Activated CD4-positive, alpha-beta memory T cell treated with anti-CD3 and anti-CD28 coated beads, Interleukin-2, amount 10 ng/mL, durations not matched to agents 7 days and 5 days (primary cell): ENCODE data around the gene ADCY3. TPM values are rescaled to one million over a fixed set of nuclear protein-coding genes. Genes with fewer than 3 reads are reported as not detected.

Experiments used
- CTCF ChIA-PET: fragments of 350-600 bp; sonication (Branson Sonifier 250); formaldehyde crosslinking; loops from one replicate; lab custom pipeline; 2021; ENCODE audit warnings: antibody characterized with exemption, inconsistent platforms; lab: Charles Lee
- POLR2A ChIA-PET: fragments of 350-600 bp; sonication (Branson Sonifier 250); formaldehyde crosslinking; loops from one replicate; lab custom pipeline; 2021; ENCODE audit warnings: antibody characterized with exemption; lab: Charles Lee
- DNase-seq: peaks from one replicate; pipeline ENCODE4 v3.0.0-alpha.2; 2020
- H3K27ac Mint-ChIP-seq: one replicate; pipeline ENCODE4 v1.8.0; 2021; ENCODE audit warnings: mild to moderate bottlenecking, mixed read lengths
- H3K27me3 Mint-ChIP-seq: one replicate; pipeline ENCODE4 v1.8.0; 2021; ENCODE audit warnings: mixed read lengths
- H3K36me3 Mint-ChIP-seq: one replicate; pipeline ENCODE4 v1.8.0; 2021; ENCODE audit warnings: low read depth, mixed read lengths
- H3K4me1 Mint-ChIP-seq: one replicate; pipeline ENCODE4 v1.8.0; 2021; ENCODE audit warnings: mixed read lengths
- H3K4me3 Mint-ChIP-seq: one replicate; pipeline ENCODE4 v1.8.0; 2021; ENCODE audit warnings: mild to moderate bottlenecking, mixed read lengths
- H3K9me3 Mint-ChIP-seq: one replicate; pipeline ENCODE4 v1.8.0; 2021; ENCODE audit warnings: mixed read lengths
- total RNA-seq, 2 experiments: library from RNA; stranded (reverse); gene quantifications; one replicate each; pipeline ENCODE4 v1.2.3, GENCODE V29; 2021

Gene ADCY3
- total RNA-seq, 2 experiments from 2014 or later = 55.6 to 58.5 TPM

DNA sequence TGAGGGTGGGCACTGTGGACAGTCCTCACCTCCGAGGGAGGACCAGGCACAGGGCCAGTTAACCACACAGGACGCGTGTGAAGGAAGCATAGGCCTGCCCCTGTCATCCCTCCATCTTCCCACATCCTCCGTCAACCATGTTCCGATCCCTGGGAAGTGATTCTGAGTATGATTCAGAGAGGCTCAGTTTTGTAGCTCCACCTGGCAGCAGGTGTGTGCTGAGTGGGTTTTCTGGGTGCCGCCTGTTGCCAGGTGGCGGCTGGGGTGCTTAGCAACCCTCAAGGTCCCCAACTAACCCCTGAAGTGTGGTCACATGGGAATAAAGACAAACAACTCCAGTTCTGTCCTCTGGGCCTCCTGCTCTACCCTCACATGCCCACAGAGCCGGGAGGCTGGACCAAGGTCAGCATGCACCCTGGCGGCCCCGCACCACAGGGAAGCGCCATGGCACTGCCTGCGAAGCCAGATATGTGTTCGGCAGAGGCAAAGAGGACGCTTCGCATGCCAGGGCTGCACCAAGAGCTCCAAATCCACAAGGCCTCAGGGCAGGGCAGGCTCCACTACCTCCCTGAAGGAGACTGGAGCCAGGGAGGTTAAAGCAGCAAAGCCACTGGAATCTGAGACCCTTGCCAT is 60.0 kb downstream of the ADCY3 start:
- Mint-ChIP-seq H3K4me3 (no peak overlapping the region), H3K4me1 (no peaks in the 10 kb centered on the region), H3K27me3 (no peaks in the 10 kb centered on the region), H3K9me3 (no peaks in the 10 kb centered on the region), H3K36me3 (no peaks in the 10 kb centered on the region), H3K27ac (no peak overlapping the region)
- CTCF ChIA-PET = no interaction called here
- POLR2A ChIA-PET = no interaction called here
- DNase-seq = no peak

DNA sequence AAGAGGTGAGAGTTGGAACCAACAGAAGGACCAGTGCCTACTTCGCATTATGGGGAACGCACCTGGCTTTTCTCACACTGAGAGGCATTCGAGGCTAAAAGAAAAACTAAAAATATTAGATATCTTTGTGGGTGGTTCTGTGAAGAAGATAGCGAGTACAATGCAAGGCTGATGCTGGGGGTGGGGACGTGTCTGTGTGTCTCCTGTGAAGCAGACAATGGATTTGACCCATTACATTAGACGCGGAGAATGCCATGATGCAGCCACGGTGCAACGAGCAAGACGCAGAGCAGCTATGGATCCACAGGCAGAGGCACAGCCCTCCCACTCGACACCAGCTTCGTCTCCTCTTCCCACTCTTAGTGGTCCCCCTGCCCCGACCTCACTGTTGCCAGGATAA is 61.0 kb downstream of the ADCY3 start:
- no peak overlapping the region for H3K27ac Mint-ChIP-seq
- ChIA-PET CTCF (no interaction called here), POLR2A (no interaction called here)
- DNase-seq = no peak
- no peak overlapping the region for H3K4me3 Mint-ChIP-seq
- no peaks in the 10 kb centered on the region for H3K9me3 Mint-ChIP-seq
- H3K36me3 Mint-ChIP-seq = no peaks in the 10 kb centered on the region
- H3K4me1 Mint-ChIP-seq = peaks cover 1% of the 10 kb centered on the region
- no peaks in the 10 kb centered on the region for H3K27me3 Mint-ChIP-seq

DNA sequence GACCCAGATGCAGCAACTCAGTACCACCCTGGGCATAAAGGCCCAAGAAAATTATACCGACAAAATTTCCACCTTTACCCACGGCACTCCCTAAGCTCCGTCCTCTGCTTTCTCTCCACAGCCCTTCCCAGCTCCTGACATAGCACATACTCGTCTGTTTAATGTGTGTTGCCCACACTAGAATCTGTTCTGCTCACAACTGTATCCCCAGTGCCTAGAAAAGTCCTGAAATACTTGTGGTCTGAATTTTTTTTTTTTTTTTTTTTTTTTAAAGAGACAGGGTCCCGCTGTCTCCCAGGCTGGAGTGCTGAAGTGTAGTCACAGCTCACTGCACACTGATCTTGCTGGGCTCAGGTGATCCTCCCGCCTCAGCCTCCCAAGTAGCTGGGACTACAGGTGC is 62.3 kb downstream of the ADCY3 start:
- CTCF ChIA-PET = interaction anchor here (1.1 kb wide), 1 partner anchor 271 kb away, joined by 4 read pairs; no protein-coding TSS in a partner anchor

DNA sequence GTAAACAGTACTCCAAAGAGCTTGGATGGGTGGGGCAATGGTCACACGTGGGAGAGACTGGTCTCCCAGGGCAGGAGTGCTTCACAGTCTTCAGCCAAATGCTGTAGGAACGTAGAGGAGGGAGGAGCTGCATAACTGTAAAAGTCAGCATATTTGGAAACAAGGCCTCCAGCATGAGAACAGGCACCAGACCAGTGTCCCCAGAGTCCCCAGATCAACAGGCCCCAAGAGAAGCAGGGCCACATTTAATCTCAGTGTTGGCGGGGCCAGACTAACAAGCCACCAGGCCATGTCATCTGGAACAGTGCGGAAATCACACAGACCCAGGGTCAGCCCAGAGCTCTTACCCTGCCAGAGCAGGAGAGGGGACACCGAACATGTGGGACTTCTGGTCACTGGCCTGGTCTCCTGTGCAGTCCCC is 63.2 kb downstream of the ADCY3 start:
- Mint-ChIP-seq H3K4me1 (peaks cover 1% of the 10 kb centered on the region), H3K27ac (no peak overlapping the region), H3K27me3 (no peaks in the 10 kb centered on the region), H3K4me3 (no peak overlapping the region), H3K36me3 (peaks cover under 1% of the 10 kb centered on the region), H3K9me3 (no peaks in the 10 kb centered on the region)
- DNase-seq = no peak
- ChIA-PET POLR2A (no interaction called here), CTCF (no interaction called here)

More for the DNA sequence above, 62.3 kb downstream of the ADCY3 start:
- H3K36me3 Mint-ChIP-seq = no peaks in the 10 kb centered on the region
- POLR2A ChIA-PET = no interaction called here
- H3K27ac Mint-ChIP-seq = no peak overlapping the region
- peaks cover 1% of the 10 kb centered on the region for H3K4me1 Mint-ChIP-seq
- DNase-seq = no peak
- no peak overlapping the region for H3K4me3 Mint-ChIP-seq
- no peaks in the 10 kb centered on the region for H3K27me3 Mint-ChIP-seq
- no peaks in the 10 kb centered on the region for H3K9me3 Mint-ChIP-seq

DNA sequence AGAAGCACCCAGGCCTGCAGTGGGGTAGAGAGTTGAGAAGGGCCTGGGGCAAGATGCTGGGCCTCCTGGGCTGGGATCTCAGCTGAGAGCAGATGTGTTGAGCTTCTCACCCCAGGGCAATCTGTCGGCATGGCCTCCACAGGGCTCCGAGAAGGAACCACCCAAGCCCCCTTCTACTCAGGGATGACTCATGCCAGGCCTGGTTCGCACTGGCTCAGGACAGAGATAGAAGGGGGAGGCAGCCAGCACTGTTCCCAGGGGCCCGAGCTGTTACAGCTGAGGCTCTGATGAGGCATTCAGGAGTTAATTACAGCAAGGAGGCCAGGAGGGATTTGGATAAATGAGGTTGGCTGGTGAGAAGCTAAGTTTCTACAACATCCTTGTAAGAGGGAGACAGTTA is 64.3 kb downstream of the ADCY3 start:
- Mint-ChIP-seq H3K9me3 (no peaks in the 10 kb centered on the region), H3K36me3 (peaks cover 5% of the 10 kb centered on the region), H3K4me3 (no peak overlapping the region), H3K4me1 (peaks cover 1% of the 10 kb centered on the region), H3K27ac (no peak overlapping the region), H3K27me3 (no peaks in the 10 kb centered on the region)
- CTCF ChIA-PET = no interaction called here
- POLR2A ChIA-PET = no interaction called here
- DNase-seq = no peak

DNA sequence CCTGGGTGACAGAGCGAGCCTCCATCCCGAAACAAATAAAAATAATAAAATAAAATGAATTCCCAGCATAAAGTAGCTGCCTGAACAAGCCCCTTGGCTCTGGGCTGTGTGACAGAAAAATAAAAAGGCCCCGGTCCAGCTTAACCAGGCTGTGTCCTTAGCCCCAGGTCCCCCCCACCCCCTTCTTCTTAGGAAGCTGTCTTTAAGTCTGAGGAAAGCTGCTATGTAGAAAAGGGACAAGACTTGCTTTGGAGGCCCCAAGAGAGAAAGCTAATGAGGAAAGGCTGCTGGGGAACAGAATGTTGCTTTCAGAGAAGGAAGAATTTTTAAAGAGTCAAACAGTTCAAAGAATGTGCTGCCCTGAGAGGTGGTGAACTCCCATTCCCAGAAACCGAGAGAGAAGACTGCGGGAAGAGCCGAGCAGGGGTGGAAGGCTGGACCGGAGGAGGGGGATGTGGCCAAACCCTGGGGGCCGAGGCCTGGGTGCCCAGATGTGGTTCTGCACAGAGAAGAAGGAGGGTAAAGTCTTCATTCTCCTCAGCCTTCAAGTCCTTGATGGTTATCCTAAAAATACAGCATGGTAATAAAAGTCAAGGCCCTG is 64.9 kb downstream of the ADCY3 start:
- H3K36me3 Mint-ChIP-seq = peaks cover 7% of the 10 kb centered on the region
- H3K9me3 Mint-ChIP-seq = no peaks in the 10 kb centered on the region
- H3K4me1 Mint-ChIP-seq = peaks cover 1% of the 10 kb centered on the region
- DNase-seq = no peak
- H3K27ac Mint-ChIP-seq = no peak overlapping the region
- H3K27me3 Mint-ChIP-seq = no peaks in the 10 kb centered on the region
- ChIA-PET CTCF (no interaction called here), POLR2A (no interaction called here)
- no peak overlapping the region for H3K4me3 Mint-ChIP-seq

DNA sequence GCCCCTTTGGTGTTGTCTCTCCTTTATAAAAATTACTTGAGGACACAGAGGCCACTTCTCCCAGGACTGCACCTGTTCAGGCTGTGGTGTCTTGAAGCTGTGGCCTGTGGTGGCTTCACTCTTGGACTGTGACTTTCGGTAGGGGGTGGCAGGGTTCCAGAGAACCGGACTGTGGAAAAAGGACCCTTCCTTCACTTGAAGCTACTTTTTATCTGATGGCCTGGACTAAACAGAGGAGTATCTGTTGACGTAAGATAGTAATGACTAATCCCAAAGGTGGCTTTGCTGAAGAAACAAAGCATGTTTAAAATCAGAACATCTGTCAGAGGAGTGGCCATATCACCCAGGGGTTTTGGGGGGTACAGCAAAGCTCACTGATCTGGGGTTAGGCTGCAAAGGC is 66.0 kb downstream of the ADCY3 start:
- Mint-ChIP-seq H3K4me3 (no peak overlapping the region), H3K4me1 (peaks cover 1% of the 10 kb centered on the region), H3K27ac (no peak overlapping the region), H3K27me3 (no peaks in the 10 kb centered on the region), H3K36me3 (peaks cover 12% of the 10 kb centered on the region), H3K9me3 (no peaks in the 10 kb centered on the region)
- POLR2A ChIA-PET = no interaction called here
- no peak for DNase-seq
- CTCF ChIA-PET = no interaction called here

DNA sequence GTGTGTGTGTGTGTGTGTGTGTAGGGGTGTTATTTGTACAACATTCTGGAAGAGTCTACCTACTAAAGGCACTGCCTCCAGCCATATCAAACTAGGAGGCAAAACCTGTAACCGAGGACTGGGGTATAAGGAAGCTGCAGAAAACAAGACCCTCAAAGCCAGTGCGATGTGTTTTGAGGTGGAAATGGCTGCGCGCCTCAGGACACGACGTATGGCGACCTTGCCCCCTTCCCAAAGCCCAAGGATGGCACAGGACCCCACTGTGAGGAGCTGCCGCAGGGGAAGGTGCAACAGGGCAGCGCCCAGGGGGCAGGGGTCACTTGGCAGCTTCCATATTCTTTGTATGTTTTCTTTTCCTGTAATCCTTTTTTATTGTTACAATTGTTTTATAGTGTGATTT is 67.0 kb downstream of the ADCY3 start:
- H3K4me1 Mint-ChIP-seq = peaks cover 1% of the 10 kb centered on the region
- POLR2A ChIA-PET = no interaction called here

DNA sequence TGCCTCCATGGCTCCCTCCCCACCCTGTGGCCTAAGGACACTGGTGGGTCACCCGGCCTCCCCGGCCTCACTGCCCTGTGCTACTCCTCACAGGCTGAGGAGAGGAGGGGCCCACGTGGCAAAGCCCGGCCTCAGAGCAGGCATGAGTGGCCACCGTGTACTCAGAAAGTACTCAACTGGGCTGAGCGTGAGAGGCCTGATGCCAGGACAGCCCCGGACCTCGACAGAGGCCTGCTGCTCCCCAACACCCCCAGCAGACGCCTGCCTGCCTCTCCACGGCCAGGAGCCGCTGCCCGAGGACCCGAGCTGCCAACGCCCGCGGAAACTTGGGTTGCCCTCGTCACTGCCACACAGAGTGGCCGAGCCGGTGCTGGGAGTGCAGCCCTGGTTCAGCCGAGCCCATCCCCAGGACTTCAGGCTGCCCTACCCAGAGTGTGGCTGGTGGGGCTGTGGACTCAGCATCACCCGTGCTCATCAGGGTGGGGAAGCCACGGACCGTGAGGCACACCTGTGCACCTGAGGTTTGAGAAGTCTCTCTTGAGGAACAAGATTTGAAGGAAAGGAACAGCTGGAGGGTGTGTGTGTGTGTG is 67.5 kb downstream of the ADCY3 start:
- Mint-ChIP-seq H3K4me3 (no peak overlapping the region), H3K9me3 (no peaks in the 10 kb centered on the region), H3K4me1 (peaks cover 1% of the 10 kb centered on the region), H3K27ac (no peak overlapping the region), H3K36me3 (peaks cover 12% of the 10 kb centered on the region), H3K27me3 (no peaks in the 10 kb centered on the region)
- ChIA-PET POLR2A (no interaction called here), CTCF (no interaction called here)
- DNase-seq = no peak

More for the DNA sequence above, 67.0 kb downstream of the ADCY3 start:
- no peak overlapping the region for H3K27ac Mint-ChIP-seq
- H3K36me3 Mint-ChIP-seq = peaks cover 12% of the 10 kb centered on the region
- no peak overlapping the region for H3K4me3 Mint-ChIP-seq
- H3K27me3 Mint-ChIP-seq = no peaks in the 10 kb centered on the region
- CTCF ChIA-PET = interaction anchor here (0.5 kb wide), 1 partner anchor 142 kb away, joined by 3 read pairs; no protein-coding TSS in a partner anchor
- no peaks in the 10 kb centered on the region for H3K9me3 Mint-ChIP-seq
- DNase-seq = no peak

DNA sequence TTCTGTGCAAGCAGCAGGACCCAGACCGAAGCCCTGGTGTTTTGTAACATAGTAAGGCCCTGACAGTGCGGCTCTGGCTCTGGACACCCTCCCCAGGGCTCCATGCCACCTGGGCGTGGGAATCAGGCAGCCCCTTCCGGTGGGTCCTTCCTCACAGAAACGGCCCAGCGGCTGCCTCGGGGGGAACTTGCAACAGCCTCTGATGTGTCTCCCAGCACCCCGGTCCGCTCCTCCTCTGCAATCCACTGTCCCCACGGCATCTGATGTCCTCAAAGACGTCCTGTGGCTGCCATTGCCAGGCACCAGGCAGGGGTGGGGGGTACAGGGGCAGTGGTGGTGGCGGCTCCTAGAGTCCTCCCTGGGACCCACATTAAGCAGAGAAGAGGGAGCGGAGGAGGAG is 68.0 kb downstream of the ADCY3 start:
- H3K27ac Mint-ChIP-seq = no peak overlapping the region
- H3K4me1 Mint-ChIP-seq = peaks cover 1% of the 10 kb centered on the region
- H3K27me3 Mint-ChIP-seq = no peaks in the 10 kb centered on the region
- CTCF ChIA-PET = no interaction called here
- POLR2A ChIA-PET = no interaction called here
- no peak overlapping the region for H3K4me3 Mint-ChIP-seq
- H3K36me3 Mint-ChIP-seq = peaks cover 16% of the 10 kb centered on the region
- DNase-seq = no peak
- H3K9me3 Mint-ChIP-seq = no peaks in the 10 kb centered on the region

DNA sequence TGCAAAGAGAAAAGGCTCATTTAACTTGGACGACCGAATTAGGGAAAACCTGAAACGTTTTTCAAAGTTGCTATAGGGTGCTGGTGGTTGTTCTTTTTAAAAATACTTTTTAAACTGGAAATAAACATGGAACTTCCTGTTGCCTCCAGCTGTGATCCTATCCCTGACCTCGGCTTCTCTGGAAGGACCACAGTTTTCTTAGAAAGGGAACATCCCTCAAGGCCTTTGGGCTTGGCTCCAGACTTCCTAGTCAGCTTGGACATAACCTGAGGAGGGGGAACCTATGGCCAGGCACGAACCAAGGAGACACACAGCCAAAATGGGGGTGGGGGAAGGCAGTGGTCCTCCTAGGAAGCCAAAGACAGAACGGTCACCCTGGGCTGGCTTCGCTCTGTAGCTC is 69.1 kb downstream of the ADCY3 start:
- POLR2A ChIA-PET = no interaction called here
- peaks cover 16% of the 10 kb centered on the region for H3K36me3 Mint-ChIP-seq
- H3K27me3 Mint-ChIP-seq = no peaks in the 10 kb centered on the region
- H3K9me3 Mint-ChIP-seq = no peaks in the 10 kb centered on the region
- DNase-seq = no peak
- H3K27ac Mint-ChIP-seq = no peak overlapping the region
- H3K4me1 Mint-ChIP-seq = peaks cover 1% of the 10 kb centered on the region
- H3K4me3 Mint-ChIP-seq = no peak overlapping the region
- CTCF ChIA-PET = no interaction called here

DNA sequence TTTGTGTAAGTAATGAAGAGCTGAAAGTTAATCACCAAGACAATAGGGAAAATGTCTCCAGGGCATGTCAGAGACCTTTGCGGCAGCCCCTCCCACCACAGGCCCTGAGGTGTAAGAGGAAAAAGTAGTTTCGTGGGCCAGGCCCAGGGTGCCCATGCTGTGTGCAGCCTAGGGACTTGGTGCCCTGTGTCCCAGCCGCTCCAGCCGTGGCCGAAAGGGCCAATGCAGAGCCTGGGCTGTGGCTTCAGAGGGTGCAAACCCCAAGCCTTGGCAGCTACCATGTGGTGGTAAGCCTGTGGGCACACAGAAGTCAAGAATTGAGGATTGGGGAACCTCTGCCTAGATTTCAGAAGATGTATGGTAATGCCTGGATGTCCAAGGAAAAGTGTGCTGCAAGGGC is 74.3 kb downstream of the ADCY3 start:
- no peaks in the 10 kb centered on the region for H3K27me3 Mint-ChIP-seq
- ChIA-PET CTCF (no interaction called here), POLR2A (no interaction called here)
- H3K27ac Mint-ChIP-seq = no peak overlapping the region
- no peak for DNase-seq
- H3K9me3 Mint-ChIP-seq = no peaks in the 10 kb centered on the region
- no peaks in the 10 kb centered on the region for H3K4me1 Mint-ChIP-seq
- peaks cover 11% of the 10 kb centered on the region for H3K36me3 Mint-ChIP-seq
- H3K4me3 Mint-ChIP-seq = no peak overlapping the region

DNA sequence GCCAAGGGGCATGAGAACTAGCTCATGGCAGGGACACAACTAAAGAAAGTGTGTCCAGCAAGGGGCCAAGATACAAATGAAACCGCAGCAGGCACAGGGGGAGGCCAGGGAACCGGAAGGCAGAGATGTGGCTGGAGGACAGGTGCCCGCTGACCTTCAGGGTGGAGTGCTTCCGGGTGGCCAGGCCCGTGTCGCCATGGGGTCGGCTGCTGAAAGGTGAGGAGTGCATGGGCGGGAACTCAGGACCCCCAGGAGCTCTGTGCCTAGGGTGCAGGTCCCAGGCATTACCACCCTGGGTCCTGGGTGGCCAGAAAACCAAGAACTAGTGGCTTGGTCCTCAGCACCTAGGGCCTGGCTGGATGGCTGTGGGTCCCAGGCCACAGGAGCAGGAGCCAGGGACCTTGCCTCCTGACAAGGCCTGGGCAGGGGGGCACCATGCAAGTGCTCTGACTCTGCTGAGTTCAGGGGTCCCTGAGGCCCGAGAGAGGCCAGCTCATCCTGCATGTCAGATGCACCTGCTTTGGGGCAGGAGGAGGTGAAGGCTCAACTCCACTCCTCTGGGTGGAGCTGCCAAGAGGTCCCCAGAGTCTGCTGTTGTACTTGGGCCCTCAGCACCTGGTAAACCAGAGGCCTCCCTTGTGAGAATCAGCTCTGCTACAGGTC is 75.9 kb downstream of the ADCY3 start:
- ChIA-PET POLR2A (no interaction called here), CTCF (no interaction called here)
- no peaks in the 10 kb centered on the region for H3K4me1 Mint-ChIP-seq
- no peak for DNase-seq
- no peak overlapping the region for H3K27ac Mint-ChIP-seq
- H3K4me3 Mint-ChIP-seq = no peak overlapping the region
- H3K36me3 Mint-ChIP-seq = peaks cover 10% of the 10 kb centered on the region
- H3K9me3 Mint-ChIP-seq = no peaks in the 10 kb centered on the region
- H3K27me3 Mint-ChIP-seq = no peaks in the 10 kb centered on the region
